Measurements from ENCODE around the gene PCDH9. TPM values are rescaled to one million over a fixed set of nuclear protein-coding genes. Genes with fewer than 3 reads are reported as not detected.

PCDH9 gene
- polyA plus RNA-seq, 4 donors = 0.27 to 1.1 (median 0.72) TPM; not detected in 1

DNA sequence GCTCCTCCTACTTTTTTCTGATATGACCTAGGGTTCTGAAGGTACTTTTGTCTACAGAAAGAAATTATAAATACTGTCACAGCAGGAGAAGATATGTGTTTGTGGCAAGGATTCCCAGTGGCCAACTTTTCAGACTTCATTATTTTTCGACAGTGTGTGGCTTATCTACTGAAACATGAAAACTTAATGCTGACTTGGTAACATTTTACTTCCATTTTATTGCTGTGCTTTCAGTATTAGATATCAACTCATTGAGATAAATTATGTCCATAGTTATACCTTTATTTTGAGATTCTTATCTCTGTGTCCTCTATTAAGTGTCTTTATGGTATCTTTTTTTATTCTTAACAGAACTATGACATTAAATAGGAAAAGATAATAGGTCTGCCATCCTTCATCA is 700.0 kb downstream of the PCDH9 start:
- Histone ChIP-seq H3K36me3 (ENCODE audit: control insufficient read depth in 3 of 3, insufficient read depth in 2 of 3, low read depth in 1 of 3, low read length in 3 of 3) (no peaks in the 10 kb centered on the region), H3K4me1 (ENCODE audit: control insufficient read depth in 3 of 3, insufficient read depth in 2 of 3, low read depth in 1 of 3, low read length in 2 of 3) (no peaks in the 10 kb centered on the region), H3K27ac (ENCODE audit: low read depth in 1 of 3, low read length in 2 of 3) (no peak overlapping the region), H3K9me3 (ENCODE audit: control insufficient read depth in 2 of 2, insufficient read depth in 1 of 2, low read depth in 1 of 2, low read length in 1 of 2) (no peaks in the 10 kb centered on the region), H3K27me3 (ENCODE audit: control insufficient read depth in 3 of 3, insufficient read depth in 3 of 3, low read length in 3 of 3) (no peaks in the 10 kb centered on the region), H3K4me3 (ENCODE audit: low read depth in 1 of 3, low read length in 3 of 3) (no peak overlapping the region)
- WGBS, 3 donors = 55 to 75% (median 61%) methylated on average over 1 of the region's 1 CpG
- FAIRE-seq (no peak), DNase-seq (no peak)

DNA sequence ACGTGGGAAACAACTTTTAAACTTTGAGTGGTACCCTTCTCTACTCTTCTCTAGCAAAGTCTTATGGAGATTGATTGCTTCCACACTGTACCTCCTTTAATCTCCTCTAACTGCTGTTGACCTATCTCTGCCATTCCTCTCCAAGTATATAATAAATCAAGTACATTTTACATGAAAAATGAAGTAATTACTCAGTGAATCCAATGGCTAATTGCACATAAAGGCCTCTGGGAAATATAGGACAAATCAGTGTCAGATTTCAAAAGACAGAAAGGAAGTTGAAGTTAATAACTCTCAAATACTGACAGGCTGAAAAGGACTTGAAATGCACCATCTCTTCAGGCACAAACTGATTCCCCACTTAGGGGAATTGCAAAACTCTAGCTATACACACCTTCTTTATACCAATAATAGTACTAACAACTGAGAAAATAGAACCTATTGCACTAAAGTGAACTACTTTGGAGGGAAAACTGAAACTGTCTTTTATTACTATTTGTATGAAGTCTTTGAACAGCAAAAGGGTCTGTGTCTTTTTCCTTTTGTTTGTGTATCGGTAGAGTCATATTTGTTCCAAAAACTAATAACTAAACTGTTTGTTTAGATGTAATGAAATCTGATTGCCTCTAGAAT is 701.1 kb downstream of the PCDH9 start:
- H3K4me1 ChIP-seq (ENCODE audit: control insufficient read depth in 3 of 3, insufficient read depth in 2 of 3, low read depth in 1 of 3, low read length in 2 of 3) = no peaks in the 10 kb centered on the region
- WGBS, 3 donors = 48 to 52% (median 48%) methylated on average over 2 of the region's 2 CpGs
- no peaks in the 10 kb centered on the region for H3K9me3 ChIP-seq (ENCODE audit: control insufficient read depth in 2 of 2, insufficient read depth in 1 of 2, low read depth in 1 of 2, low read length in 1 of 2)
- no peak overlapping the region for H3K4me3 ChIP-seq (ENCODE audit: low read depth in 1 of 3, low read length in 3 of 3)
- DNase-seq (no peak), FAIRE-seq (no peak)
- no peaks in the 10 kb centered on the region for H3K36me3 ChIP-seq (ENCODE audit: control insufficient read depth in 3 of 3, insufficient read depth in 2 of 3, low read depth in 1 of 3, low read length in 3 of 3)
- no peak overlapping the region for H3K27ac ChIP-seq (ENCODE audit: low read depth in 1 of 3, low read length in 2 of 3)
- no peaks in the 10 kb centered on the region for H3K27me3 ChIP-seq (ENCODE audit: control insufficient read depth in 3 of 3, insufficient read depth in 3 of 3, low read length in 3 of 3)

- H3K4me3 ChIP-seq (ENCODE audit: low read depth in 1 of 3, low read length in 3 of 3) = no peak overlapping the region
- no peak for FAIRE-seq
Observed at GRCh38 chr13:66528180-66528579, 702.0 kb downstream of the PCDH9 start.

GRCh38 chr13:66520511-66521355 is 709.4 kb downstream of the PCDH9 start:
- no peak for FAIRE-seq
- H3K9me3 ChIP-seq (ENCODE audit: control insufficient read depth in 2 of 2, insufficient read depth in 1 of 2, low read depth in 1 of 2, low read length in 1 of 2) = no peaks in the 10 kb centered on the region
- DNase-seq = no peak
- no peak overlapping the region for H3K27ac ChIP-seq (ENCODE audit: low read depth in 1 of 3, low read length in 2 of 3)
- H3K4me3 ChIP-seq (ENCODE audit: low read depth in 1 of 3, low read length in 3 of 3) = no peak overlapping the region
- H3K36me3 ChIP-seq (ENCODE audit: control insufficient read depth in 3 of 3, insufficient read depth in 2 of 3, low read depth in 1 of 3, low read length in 3 of 3) = no peaks in the 10 kb centered on the region
- no peaks in the 10 kb centered on the region for H3K27me3 ChIP-seq (ENCODE audit: control insufficient read depth in 3 of 3, insufficient read depth in 3 of 3, low read length in 3 of 3)
- WGBS, 3 donors = 63 to 82% (median 67%) methylated on average over 2 of the region's 2 CpGs
- H3K4me1 ChIP-seq (ENCODE audit: control insufficient read depth in 3 of 3, insufficient read depth in 2 of 3, low read depth in 1 of 3, low read length in 2 of 3) = no peaks in the 10 kb centered on the region

More at GRCh38 chr13:66528180-66528579, 702.0 kb downstream of the PCDH9 start:
- Histone ChIP-seq H3K9me3 (ENCODE audit: control insufficient read depth in 2 of 2, insufficient read depth in 1 of 2, low read depth in 1 of 2, low read length in 1 of 2) (no peaks in the 10 kb centered on the region), H3K27ac (ENCODE audit: low read depth in 1 of 3, low read length in 2 of 3) (no peak overlapping the region), H3K4me1 (ENCODE audit: control insufficient read depth in 3 of 3, insufficient read depth in 2 of 3, low read depth in 1 of 3, low read length in 2 of 3) (no peaks in the 10 kb centered on the region), H3K27me3 (ENCODE audit: control insufficient read depth in 3 of 3, insufficient read depth in 3 of 3, low read length in 3 of 3) (no peaks in the 10 kb centered on the region), H3K36me3 (ENCODE audit: control insufficient read depth in 3 of 3, insufficient read depth in 2 of 3, low read depth in 1 of 3, low read length in 3 of 3) (no peaks in the 10 kb centered on the region)
- DNase-seq = no peak
- 76 to 87% (median 78%) methylated on average over 5 of the region's 5 CpGs for WGBS, 3 donors

- Histone ChIP-seq H3K27me3 (ENCODE audit: control insufficient read depth in 3 of 3, insufficient read depth in 3 of 3, low read length in 3 of 3) (no peaks in the 10 kb centered on the region), H3K27ac (ENCODE audit: low read depth in 1 of 3, low read length in 2 of 3) (no peak overlapping the region), H3K4me3 (ENCODE audit: low read depth in 1 of 3, low read length in 3 of 3) (no peak overlapping the region), H3K36me3 (ENCODE audit: control insufficient read depth in 3 of 3, insufficient read depth in 2 of 3, low read depth in 1 of 3, low read length in 3 of 3) (no peaks in the 10 kb centered on the region), H3K4me1 (ENCODE audit: control insufficient read depth in 3 of 3, insufficient read depth in 2 of 3, low read depth in 1 of 3, low read length in 2 of 3) (no peaks in the 10 kb centered on the region), H3K9me3 (ENCODE audit: control insufficient read depth in 2 of 2, insufficient read depth in 1 of 2, low read depth in 1 of 2, low read length in 1 of 2) (no peaks in the 10 kb centered on the region)
- FAIRE-seq (no peak), DNase-seq (no peak)
- 85 to 88% (median 87%) methylated on average over 4 of the region's 4 CpGs for WGBS, 3 donors
Observed at GRCh38 chr13:66519259-66519658, 710.9 kb downstream of the PCDH9 start.

GRCh38 chr13:66518068-66518467 is 712.1 kb downstream of the PCDH9 start:
- Histone ChIP-seq H3K9me3 (ENCODE audit: control insufficient read depth in 2 of 2, insufficient read depth in 1 of 2, low read depth in 1 of 2, low read length in 1 of 2) (no peaks in the 10 kb centered on the region), H3K4me1 (ENCODE audit: control insufficient read depth in 3 of 3, insufficient read depth in 2 of 3, low read depth in 1 of 3, low read length in 2 of 3) (no peaks in the 10 kb centered on the region), H3K27me3 (ENCODE audit: control insufficient read depth in 3 of 3, insufficient read depth in 3 of 3, low read length in 3 of 3) (no peaks in the 10 kb centered on the region), H3K36me3 (ENCODE audit: control insufficient read depth in 3 of 3, insufficient read depth in 2 of 3, low read depth in 1 of 3, low read length in 3 of 3) (no peaks in the 10 kb centered on the region), H3K27ac (ENCODE audit: low read depth in 1 of 3, low read length in 2 of 3) (no peak overlapping the region), H3K4me3 (ENCODE audit: low read depth in 1 of 3, low read length in 3 of 3) (no peak overlapping the region)
- no peak for FAIRE-seq
- no peak for DNase-seq
- 68 to 85% (median 81%) methylated on average over 2 of the region's 2 CpGs for WGBS, 3 donors

GRCh38 chr13:66513728-66514127 is 716.4 kb downstream of the PCDH9 start:
- no peak overlapping the region for H3K27ac ChIP-seq (ENCODE audit: low read depth in 1 of 3, low read length in 2 of 3)
- WGBS, 3 donors = 31 to 37% (median 31%) methylated on average over 2 of the region's 2 CpGs
- H3K4me3 ChIP-seq (ENCODE audit: low read depth in 1 of 3, low read length in 3 of 3) = no peak overlapping the region
- DNase-seq (no peak), FAIRE-seq (no peak)
- no peaks in the 10 kb centered on the region for H3K9me3 ChIP-seq (ENCODE audit: control insufficient read depth in 2 of 2, insufficient read depth in 1 of 2, low read depth in 1 of 2, low read length in 1 of 2)
- H3K4me1 ChIP-seq (ENCODE audit: control insufficient read depth in 3 of 3, insufficient read depth in 2 of 3, low read depth in 1 of 3, low read length in 2 of 3) = no peaks in the 10 kb centered on the region
- H3K27me3 ChIP-seq (ENCODE audit: control insufficient read depth in 3 of 3, insufficient read depth in 3 of 3, low read length in 3 of 3) = no peaks in the 10 kb centered on the region
- no peaks in the 10 kb centered on the region for H3K36me3 ChIP-seq (ENCODE audit: control insufficient read depth in 3 of 3, insufficient read depth in 2 of 3, low read depth in 1 of 3, low read length in 3 of 3)

DNA sequence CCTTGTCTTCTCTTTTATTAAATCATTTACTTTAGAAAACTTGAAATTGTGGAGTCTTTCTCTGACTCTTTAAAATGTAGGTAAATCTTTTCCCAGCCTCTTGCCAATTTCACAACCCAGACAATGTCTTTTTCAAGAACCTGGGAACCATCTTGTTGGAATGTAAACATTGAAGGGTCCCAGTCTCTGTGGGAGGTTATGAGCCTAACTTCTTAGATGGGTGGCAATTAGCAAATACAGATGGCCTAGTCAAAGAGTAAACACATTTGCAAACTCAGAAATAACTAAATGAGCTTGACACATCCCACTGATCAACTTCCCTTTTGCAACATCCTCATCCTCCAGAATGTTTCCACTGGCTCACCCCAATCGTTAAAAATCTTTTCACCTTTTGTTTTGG is 721.0 kb downstream of the PCDH9 start:
- Histone ChIP-seq H3K9me3 (ENCODE audit: control insufficient read depth in 2 of 2, insufficient read depth in 1 of 2, low read depth in 1 of 2, low read length in 1 of 2) (no peaks in the 10 kb centered on the region), H3K4me3 (ENCODE audit: low read depth in 1 of 3, low read length in 3 of 3) (no peak overlapping the region), H3K36me3 (ENCODE audit: control insufficient read depth in 3 of 3, insufficient read depth in 2 of 3, low read depth in 1 of 3, low read length in 3 of 3) (no peaks in the 10 kb centered on the region), H3K27me3 (ENCODE audit: control insufficient read depth in 3 of 3, insufficient read depth in 3 of 3, low read length in 3 of 3) (no peaks in the 10 kb centered on the region), H3K4me1 (ENCODE audit: control insufficient read depth in 3 of 3, insufficient read depth in 2 of 3, low read depth in 1 of 3, low read length in 2 of 3) (no peaks in the 10 kb centered on the region), H3K27ac (ENCODE audit: low read depth in 1 of 3, low read length in 2 of 3) (no peak overlapping the region)
- DNase-seq = no peak
- 26 to 58% (median 57%) methylated on average over 1 of the region's 1 CpG for WGBS, 3 donors
- no peak for FAIRE-seq

Data from small intestine (tissue), 7 donors.